HepG2 (cell line): Measurements from ENCODE around the gene CRHR1.

Source experiments
- POLR2AphosphoS5 ChIP-seq: IDR thresholded peaks from 2 replicates; pipeline ENCODE4 v1.6.1; 2012; ENCODE audit warnings: low read depth, low read length
- ZNF766 ChIP-seq: sonication (generic); formaldehyde crosslinking; IDR thresholded peaks from 2 replicates; pipeline ENCODE4 v1.5.0; 2020; ENCODE audit warnings: missing genetic modification reagents, borderline replicate concordance
- TF ChIP-seq, protein P1 (sequence below): sonication (generic); formaldehyde crosslinking; IDR thresholded peaks from 2 replicates; pipeline ENCODE4 v1.5.0; 2020; ENCODE audit warnings: mild to moderate bottlenecking, missing genetic modification reagents, moderate library complexity

DNA sequence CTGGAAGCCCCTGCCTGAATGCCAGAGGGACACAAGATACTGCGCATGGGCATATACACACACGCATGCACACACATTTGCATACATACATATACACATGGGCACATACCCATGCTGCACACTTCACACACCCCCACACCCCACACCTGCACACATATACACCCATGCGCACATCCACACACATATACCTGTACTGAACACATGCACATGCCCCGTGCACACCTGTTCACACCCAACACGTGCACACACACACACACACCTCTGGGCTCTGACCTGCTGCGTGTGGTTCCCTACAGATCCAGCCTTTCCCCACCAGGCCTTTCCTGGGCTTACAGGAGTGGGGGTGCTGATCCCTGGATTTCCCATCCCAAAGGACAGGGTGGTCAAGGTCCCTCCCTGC is 66.9 kb downstream of the CRHR1 start:
- no peak for TF ChIP-seq POLR2AphosphoS5
- TF ChIP-seq, protein P1, sequence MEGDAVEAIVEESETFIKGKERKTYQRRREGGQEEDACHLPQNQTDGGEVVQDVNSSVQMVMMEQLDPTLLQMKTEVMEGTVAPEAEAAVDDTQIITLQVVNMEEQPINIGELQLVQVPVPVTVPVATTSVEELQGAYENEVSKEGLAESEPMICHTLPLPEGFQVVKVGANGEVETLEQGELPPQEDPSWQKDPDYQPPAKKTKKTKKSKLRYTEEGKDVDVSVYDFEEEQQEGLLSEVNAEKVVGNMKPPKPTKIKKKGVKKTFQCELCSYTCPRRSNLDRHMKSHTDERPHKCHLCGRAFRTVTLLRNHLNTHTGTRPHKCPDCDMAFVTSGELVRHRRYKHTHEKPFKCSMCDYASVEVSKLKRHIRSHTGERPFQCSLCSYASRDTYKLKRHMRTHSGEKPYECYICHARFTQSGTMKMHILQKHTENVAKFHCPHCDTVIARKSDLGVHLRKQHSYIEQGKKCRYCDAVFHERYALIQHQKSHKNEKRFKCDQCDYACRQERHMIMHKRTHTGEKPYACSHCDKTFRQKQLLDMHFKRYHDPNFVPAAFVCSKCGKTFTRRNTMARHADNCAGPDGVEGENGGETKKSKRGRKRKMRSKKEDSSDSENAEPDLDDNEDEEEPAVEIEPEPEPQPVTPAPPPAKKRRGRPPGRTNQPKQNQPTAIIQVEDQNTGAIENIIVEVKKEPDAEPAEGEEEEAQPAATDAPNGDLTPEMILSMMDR (CRISPR knock-in tag), result no peak
- TF ChIP-seq ZNF766 (CRISPR knock-in tag), result no peak
